NT2/D1 (cell line): ENCODE results near the gene RNH1.

Experiments
- DNase-seq: peaks from one replicate; pipeline ENCODE4 v3.0.0-alpha.2; 2011; ENCODE audit warnings: low read depth, low spot score
- H3K27me3 ChIP-seq: 2 replicates; pipeline ENCODE4 v1.6.0; 2011; ENCODE audit warnings: mild to moderate bottlenecking; ENCODE audit not compliant: insufficient read length, insufficient read depth
- H3K36me3 ChIP-seq: 2 replicates; pipeline ENCODE4 v1.6.1; 2011; ENCODE audit warnings: mild to moderate bottlenecking, low read length, mixed read lengths; ENCODE audit not compliant: insufficient read depth, insufficient read length
- H3K4me1 ChIP-seq: 2 replicates; pipeline ENCODE4 v1.5.1; 2011; ENCODE audit not compliant: insufficient read depth, insufficient read length
- H3K4me3 ChIP-seq: 2 replicates; pipeline ENCODE4 v1.5.1; 2011; ENCODE audit warnings: low read depth; ENCODE audit not compliant: insufficient read length
- H3K9ac ChIP-seq: 2 replicates; pipeline ENCODE4 v1.6.0; 2011; ENCODE audit warnings: low read depth; ENCODE audit not compliant: insufficient read length
- H3K9me3 ChIP-seq: 2 replicates; pipeline ENCODE4 v1.5.1; 2011; ENCODE audit warnings: mild to moderate bottlenecking, low read length; ENCODE audit not compliant: insufficient read depth
- SUZ12 ChIP-seq: IDR thresholded peaks from 2 replicates; pipeline ENCODE4 v1.6.1; 2011; ENCODE audit not compliant: insufficient read length, insufficient read depth; ENCODE audit errors: extremely low read depth
- YY1 ChIP-seq: IDR thresholded peaks from 2 replicates; pipeline ENCODE4 v1.6.1; 2011; ENCODE audit not compliant: insufficient read length, insufficient read depth
- ZNF274 ChIP-seq: IDR thresholded peaks from 2 replicates; pipeline ENCODE4 v1.6.1; 2011; ENCODE audit warnings: mild to moderate bottlenecking, low read depth, low read length

The RNH1 gene

GRCh38 chr11:492427-493226 lies 14.4 kb downstream of the RNH1 start:
- TF ChIP-seq ZNF274, result no peak
- DNase-seq, result no peak
- no peak overlapping the region for H3K4me3 ChIP-seq
- H3K27me3 ChIP-seq, result no peaks in the 10 kb centered on the region
- H3K9ac ChIP-seq, result no peak overlapping the region
- no peaks in the 10 kb centered on the region for H3K9me3 ChIP-seq
- peaks cover 89% of the 10 kb centered on the region for H3K36me3 ChIP-seq
- no peaks in the 10 kb centered on the region for H3K4me1 ChIP-seq

- no peak for DNase-seq
- peaks cover 2% of the 10 kb centered on the region for H3K4me1 ChIP-seq
- no peak overlapping the region for H3K9ac ChIP-seq
- H3K36me3 ChIP-seq, result peaks cover 87% of the 10 kb centered on the region
- no peaks in the 10 kb centered on the region for H3K27me3 ChIP-seq
- H3K4me3 ChIP-seq, result no peak overlapping the region
- TF ChIP-seq YY1 (no peak), SUZ12 (no peak), ZNF274 (no peak)
- no peaks in the 10 kb centered on the region for H3K9me3 ChIP-seq
Measured at GRCh38 chr11:491358-491757, 15.7 kb downstream of the RNH1 start.

- H3K27me3 ChIP-seq, result no peaks in the 10 kb centered on the region
- TF ChIP-seq ZNF274, result no peak
- no peak for TF ChIP-seq SUZ12
- no peak for TF ChIP-seq YY1
- H3K9ac ChIP-seq, result no peak overlapping the region
- no peak overlapping the region for H3K4me3 ChIP-seq
- peaks cover 85% of the 10 kb centered on the region for H3K36me3 ChIP-seq
- H3K9me3 ChIP-seq, result no peaks in the 10 kb centered on the region
- H3K4me1 ChIP-seq, result peaks cover 2% of the 10 kb centered on the region
- DNase-seq, result no peak
Measured at GRCh38 chr11:490930-491260, 16.1 kb downstream of the RNH1 start.

- Histone ChIP-seq H3K27me3 (no peaks in the 10 kb centered on the region), H3K36me3 (peaks cover 82% of the 10 kb centered on the region), H3K9me3 (no peaks in the 10 kb centered on the region), H3K4me3 (no peak overlapping the region), H3K9ac (no peak overlapping the region), H3K4me1 (peaks cover 2% of the 10 kb centered on the region)
- TF ChIP-seq ZNF274 (no peak), YY1 (no peak), SUZ12 (no peak)
- DNase-seq, result no peak
Measured at GRCh38 chr11:490186-490929, 16.7 kb downstream of the RNH1 start.

- H3K27me3 ChIP-seq, result no peaks in the 10 kb centered on the region
- no peak for DNase-seq
- H3K36me3 ChIP-seq, result peaks cover 82% of the 10 kb centered on the region
- H3K9ac ChIP-seq, result no peak overlapping the region
- no peak for TF ChIP-seq YY1
- no peak for TF ChIP-seq SUZ12
- TF ChIP-seq ZNF274, result no peak
- no peak overlapping the region for H3K4me3 ChIP-seq
- H3K4me1 ChIP-seq, result peaks cover 2% of the 10 kb centered on the region
- H3K9me3 ChIP-seq, result no peaks in the 10 kb centered on the region
Measured at GRCh38 chr11:489610-490185, 17.3 kb downstream of the RNH1 start.

GRCh38 chr11:488992-489391 lies 18.1 kb downstream of the RNH1 start:
- Histone ChIP-seq H3K4me3 (no peak overlapping the region), H3K36me3 (peaks cover 80% of the 10 kb centered on the region), H3K9ac (no peak overlapping the region), H3K27me3 (no peaks in the 10 kb centered on the region), H3K4me1 (peaks cover 2% of the 10 kb centered on the region), H3K9me3 (no peaks in the 10 kb centered on the region)
- TF ChIP-seq SUZ12 (no peak), YY1 (no peak), ZNF274 (no peak)
- no peak for DNase-seq

- H3K27me3 ChIP-seq, result no peaks in the 10 kb centered on the region
- no peak overlapping the region for H3K9ac ChIP-seq
- DNase-seq, result no peak
- peaks cover 2% of the 10 kb centered on the region for H3K4me1 ChIP-seq
- no peaks in the 10 kb centered on the region for H3K9me3 ChIP-seq
- TF ChIP-seq YY1 (no peak), ZNF274 (no peak), SUZ12 (no peak)
- peaks cover 76% of the 10 kb centered on the region for H3K36me3 ChIP-seq
- no peak overlapping the region for H3K4me3 ChIP-seq
Measured at GRCh38 chr11:488579-488978, 18.5 kb downstream of the RNH1 start.
